ENCODE results near the gene TECPR2.

TECPR2 gene

DNA sequence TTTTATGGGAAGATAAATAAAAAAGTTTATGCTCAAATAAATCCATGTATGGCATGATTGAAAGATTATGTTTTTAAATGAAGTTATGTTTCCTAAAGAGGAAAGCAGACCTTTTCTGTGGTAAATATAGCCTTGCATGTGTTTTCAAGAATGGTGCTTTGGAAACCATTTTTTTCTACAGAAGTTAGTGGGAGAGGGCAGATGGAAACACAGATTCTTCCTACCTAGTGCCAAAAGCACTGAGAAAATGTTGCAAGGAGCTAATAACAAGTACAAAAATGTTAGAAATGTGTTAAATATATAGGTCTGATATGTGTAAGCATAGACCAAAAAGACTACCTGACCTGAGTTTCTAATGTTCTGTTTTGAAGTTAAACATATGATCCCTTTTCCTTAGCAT lies 24.3 kb downstream of the TECPR2 start:
- no peak for DNase-seq

DNA sequence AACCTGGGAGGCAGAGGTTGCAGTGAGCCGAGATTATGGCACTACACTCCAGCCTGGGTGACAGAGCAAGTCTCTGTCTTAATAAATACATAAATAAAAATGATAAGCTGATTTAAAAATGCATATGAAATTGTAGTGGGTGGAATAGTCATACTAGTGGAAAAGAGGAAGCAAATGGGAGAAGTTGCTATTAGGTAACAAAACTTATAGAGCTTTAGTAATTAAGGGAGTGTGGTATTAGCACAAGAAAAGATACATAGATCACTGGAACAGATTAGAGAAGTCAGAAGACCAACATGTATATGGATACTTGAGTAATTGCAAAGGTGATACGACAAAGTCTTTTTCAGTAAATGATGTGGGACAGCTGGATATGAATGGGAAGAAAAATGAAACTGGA lies 26.5 kb downstream of the TECPR2 start:
- DNase-seq: no peak

DNA sequence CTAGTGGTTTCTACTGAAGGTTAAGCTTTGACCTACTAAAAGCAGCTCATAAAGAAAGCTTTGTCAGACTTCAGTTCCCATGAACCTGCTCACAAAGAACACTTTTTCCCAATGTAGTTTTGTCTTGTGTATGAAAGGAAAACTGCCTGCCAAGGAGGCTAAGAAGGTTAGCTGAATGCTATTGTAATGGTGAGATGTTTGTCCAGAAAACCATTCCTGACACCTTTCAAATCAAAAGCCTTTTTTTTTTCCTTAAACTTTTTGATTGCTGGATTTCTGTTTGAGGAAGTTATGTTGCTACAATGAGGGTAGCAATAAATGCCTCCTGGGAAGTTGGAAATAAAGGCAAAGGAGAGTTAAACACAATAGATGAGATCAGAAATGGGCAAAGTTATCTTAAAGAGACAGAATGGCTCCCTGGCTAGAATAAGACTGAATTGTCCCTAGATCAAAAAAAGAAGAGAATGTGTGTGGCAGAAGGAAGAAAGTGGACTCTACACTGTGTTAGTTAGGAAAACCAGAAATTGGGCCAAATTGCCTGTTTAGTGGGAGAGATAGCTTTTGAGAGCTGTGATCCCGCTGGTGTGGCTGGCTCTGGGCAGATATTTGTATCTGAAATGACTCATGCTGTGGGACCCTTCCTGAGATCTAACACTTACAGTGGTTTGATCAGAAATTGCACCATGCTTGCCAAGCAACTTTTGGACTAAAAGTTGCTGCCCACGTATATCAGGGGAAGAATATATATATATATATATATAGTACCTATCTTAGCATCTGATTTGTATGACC lies 27.5 kb downstream of the TECPR2 start:
- DNase-seq: no peak

DNA sequence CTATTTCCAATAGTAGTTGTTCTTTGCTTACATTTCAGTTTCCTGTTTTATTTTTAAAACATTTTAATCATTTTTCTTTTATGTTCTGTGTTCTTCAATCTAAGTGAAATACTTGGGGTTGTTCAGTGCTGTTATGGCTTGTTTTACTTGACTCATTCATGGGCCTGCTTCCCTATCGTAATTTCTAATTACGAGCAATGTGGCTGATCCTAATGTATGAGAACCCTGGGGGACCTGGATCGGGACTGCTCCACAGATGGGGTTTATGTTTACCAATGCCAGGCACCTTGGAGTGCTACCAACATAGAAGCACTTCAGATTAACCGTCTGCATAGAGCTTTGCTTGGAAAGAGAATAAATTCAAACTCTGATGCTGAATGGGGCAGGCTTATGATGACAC lies 29.8 kb downstream of the TECPR2 start:
- no peak for DNase-seq

DNA sequence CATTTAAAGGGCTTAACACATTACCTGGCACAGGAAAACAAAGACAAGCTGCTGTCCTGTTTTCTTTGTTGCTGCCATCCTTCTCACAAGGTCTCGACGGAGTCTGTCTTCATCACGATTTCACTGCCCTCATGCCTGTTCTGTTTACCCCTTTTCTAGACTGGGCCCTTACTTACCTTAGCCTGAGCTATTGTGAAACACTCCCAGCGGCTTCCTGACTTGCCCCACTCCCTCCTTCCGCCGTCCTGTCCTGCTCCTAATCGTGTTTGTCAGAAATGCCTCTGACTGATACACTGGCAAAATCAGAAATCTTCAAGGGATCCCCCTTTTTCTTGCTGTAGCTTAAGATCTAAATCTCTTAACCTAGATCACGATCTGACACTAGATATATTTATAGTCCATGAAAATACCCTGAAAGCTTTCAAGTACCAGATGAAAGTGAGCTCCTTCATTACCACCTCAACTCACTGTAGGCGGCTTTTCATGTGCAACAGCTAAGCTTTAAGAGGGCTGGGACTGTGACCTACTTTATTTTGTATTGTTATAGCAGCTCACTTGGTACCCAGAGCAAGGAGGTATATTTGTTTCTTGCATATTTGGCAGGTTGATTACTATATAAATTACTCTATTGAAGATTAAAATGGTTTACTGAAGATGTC lies 32.1 kb downstream of the TECPR2 start:
- DNase-seq: no peak

DNA sequence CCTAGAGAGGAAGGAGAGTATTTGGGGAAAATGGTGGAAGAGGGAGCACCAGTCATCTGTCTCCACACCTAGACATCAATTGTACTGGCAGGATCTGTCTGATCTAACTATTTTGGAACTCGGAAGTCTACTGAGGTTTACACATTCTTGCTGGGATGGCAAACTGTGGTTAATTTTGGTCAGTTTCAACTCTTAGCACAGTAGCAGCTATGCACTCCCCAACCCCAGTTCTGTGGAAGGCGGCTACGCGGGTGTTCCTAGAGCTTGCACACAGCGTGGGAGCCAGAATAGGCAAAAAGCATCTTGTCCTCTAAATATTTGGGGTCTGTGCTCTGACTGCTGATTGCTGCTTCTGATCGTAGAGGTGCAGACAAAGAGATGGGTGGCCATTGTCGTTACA lies 33.8 kb downstream of the TECPR2 start:
- no peak for DNase-seq

DNA sequence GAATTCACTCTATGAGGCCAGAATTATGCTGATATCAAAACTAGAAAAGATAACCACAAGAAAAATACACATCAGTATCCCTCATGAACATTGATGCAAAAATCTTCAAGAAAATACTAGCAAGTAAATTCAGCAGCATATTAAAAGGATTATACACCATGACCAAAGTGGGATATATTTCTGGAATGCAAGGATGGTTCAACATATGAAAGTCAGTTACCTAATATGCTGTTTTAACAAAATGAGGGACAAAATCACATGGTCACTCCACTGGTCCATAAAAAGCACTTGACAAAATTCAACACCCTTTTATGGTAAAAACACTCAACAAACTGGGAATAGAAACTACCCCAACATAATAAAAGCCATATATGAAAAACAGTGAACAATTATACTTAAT lies 40.3 kb downstream of the TECPR2 start:
- DNase-seq: no peak

DNA sequence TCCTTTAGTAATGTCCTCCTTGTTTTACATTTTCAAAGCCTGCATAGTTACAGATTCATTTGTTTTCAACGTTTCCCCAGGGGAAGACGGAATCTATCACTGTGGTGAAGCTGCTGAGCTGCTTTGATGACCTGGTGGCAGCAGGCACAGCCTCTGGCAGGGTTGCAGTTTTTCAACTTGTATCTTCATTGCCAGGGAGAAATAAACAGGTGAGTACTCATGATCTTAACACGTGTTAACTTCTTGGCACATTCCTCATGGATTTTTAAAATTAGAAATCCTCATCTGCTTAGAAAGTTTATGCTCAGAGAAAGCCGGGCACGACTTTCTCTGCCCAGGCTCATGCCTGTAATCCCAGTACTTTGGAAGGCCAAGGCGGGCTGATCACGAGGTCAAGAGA lies 44.5 kb downstream of the TECPR2 start:
- no peak for DNase-seq

DNA sequence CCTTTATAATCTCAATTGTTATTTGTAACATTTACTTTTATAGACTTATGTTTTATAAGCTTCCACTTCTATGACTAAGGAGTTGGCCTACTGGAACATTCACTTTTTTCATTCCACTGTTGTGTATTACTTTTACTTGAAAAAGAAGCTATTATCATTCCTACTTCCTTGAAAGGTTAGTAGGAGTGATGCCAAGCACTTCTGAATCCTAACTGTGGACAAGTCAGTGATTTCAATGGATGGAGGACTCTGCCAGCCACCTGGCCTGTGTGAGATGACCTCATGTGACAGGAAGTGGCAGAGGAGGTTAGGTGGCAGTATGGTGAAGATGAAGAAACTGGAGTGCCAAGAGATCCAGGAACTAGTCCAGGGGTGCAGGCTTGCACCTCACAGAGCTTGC lies 46.0 kb downstream of the TECPR2 start:
- no peak for DNase-seq

DNA sequence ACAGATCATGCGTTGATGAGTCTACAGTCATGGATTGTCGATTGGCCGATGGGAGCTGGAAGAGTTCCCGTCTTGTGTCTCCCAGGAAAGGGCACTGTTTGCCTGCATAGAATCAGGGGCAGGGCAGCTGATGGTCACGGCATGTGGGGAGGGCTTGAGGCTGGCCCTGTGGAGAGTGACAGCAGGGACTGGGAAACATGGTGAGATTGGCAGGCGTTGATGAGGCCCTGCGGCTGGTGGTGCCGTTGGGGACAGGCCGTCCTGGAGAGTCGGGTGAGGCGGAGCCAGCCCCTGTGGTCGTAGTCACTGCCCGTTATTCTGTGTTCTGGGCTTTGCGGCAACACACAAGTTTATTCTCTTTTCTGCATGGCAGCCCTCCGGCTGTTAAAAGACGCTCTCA lies 52.9 kb downstream of the TECPR2 start:
- DNase-seq: no peak

DNA sequence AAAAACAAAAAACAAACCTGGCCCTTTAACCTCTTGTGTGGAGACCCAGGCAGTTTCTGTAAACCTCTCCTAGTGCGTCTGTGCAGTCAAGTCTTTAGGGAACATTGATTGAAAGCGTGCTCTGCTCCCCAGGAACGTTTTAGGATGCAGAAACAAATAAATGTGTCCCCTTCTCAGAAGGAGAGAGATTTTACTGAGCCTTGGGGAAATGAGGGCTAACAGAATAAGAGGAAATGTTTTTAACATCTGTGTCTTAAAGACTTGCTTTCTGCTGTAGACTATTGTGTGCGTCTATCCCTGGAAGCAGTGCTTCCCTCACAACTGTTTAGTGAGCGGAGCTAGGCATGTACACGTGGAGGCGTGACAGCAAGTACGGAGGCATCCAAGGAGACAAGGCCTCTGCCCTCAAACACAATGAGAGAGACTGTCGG lies 54.3 kb downstream of the TECPR2 start:
- no peak for DNase-seq

DNA sequence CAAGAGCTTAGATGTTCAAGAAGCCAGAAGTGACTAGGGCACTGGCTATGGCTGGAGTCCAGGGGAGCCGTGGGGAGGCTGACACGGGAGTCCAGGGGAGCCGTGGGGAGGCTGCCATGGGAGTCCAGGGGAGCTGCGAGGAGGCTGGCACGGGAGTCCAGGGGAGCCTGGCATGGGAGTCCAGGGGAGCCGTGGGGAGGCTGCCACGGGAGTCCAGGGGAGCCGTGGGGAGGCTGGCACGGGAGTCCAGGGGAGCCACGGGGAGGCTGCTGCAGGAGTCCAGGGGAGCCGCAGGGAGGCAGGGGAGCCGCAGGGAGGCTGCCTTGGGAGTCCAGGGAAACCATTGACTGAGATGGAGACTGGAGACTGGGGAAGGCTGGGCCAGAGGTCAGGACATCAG lies 54.9 kb downstream of the TECPR2 start:
- DNase-seq: no peak

DNA sequence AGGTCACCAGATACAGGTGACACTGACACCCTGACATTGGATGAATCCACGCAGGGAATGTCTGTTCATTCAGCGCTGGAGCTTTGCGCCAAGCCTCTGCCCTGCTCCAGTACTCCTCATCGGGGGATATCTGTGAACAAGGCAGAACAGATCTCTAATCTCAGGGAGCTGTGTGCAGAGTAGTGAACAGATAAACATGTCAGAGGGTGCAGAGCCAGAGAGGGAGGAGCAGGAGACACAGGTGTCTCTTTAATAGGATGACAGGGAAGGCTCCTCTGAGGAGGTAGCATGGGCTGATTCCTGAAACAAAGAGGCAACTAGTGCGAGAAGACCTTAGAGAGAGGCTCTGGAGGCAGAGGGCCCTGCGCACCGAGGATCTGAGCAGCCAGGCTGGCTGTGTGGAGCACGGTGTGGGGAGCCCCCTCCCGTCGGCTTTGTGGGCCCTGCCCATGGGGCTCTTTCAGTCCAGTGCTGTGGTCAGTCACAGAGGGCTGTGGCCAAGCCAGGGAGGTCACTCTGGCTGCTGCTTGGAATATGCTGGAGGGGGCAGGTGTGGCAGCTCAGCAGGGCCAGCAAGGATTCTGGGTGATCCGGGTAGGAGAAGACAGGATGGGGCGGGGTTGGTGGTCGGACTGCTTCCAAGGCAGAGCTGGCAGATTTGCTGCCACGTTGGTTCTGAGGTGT lies 55.6 kb downstream of the TECPR2 start:
- DNase-seq: no peak

DNA sequence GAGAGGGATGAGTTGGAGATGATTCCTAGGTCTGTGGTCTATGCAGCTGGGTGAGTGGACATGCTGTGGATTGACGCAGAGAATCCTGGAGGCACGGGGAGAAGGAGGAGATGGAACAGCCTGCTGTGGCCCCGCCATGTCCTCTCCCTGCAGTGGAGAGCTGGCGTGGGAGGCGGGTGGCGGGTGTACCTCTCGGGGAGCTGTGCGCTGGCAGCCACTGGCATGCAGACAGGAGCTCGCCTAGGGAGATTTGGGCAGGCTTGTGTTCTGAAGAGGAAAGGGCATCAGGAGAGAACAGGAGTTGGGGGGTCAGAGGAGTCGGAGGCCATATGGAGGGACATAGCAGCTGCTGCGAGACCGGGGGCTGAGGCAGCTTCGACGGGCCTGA lies 56.1 kb downstream of the TECPR2 start:
- DNase-seq: no peak

DNA sequence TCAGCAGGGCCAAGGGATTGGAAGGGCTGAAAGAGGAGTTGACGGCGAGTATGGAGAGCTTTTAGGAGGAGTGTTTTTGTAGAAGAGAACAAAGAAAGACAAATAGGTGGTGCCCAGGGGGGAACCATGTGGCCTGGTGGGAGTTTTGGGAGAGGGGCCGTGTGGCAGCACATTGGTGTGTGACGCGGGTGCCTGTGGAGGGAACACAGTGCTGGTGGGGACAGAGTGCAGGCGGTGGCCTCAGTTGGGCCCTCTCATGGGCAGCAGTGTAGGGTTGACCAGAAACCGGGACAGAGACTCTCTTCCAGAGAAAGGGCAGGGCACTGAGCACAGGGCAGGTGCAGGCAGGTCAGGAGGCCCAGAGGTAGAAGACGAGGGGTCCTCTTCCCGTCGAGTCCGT lies 56.5 kb downstream of the TECPR2 start:
- no peak for DNase-seq

DNA sequence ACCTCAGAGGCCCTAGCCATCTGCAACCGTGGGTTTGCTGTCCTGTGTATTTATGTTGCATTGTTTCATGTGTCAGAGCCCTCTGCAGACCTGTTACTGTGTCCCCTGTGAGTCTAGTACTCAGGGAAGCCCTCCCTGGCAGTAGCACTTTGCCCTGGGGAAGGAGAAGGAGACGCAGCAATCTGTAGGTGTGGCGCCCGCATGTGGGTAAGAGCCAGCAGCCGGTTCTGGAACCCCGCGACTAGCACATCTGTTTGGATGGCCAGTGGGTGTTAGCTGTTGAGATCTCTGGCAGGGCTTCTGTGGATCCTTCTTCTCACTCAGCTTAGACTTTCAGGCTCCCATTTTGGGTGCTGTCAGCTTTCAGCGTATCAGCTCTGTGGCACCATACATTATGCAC lies 57.0 kb downstream of the TECPR2 start:
- no peak for DNase-seq

DNA sequence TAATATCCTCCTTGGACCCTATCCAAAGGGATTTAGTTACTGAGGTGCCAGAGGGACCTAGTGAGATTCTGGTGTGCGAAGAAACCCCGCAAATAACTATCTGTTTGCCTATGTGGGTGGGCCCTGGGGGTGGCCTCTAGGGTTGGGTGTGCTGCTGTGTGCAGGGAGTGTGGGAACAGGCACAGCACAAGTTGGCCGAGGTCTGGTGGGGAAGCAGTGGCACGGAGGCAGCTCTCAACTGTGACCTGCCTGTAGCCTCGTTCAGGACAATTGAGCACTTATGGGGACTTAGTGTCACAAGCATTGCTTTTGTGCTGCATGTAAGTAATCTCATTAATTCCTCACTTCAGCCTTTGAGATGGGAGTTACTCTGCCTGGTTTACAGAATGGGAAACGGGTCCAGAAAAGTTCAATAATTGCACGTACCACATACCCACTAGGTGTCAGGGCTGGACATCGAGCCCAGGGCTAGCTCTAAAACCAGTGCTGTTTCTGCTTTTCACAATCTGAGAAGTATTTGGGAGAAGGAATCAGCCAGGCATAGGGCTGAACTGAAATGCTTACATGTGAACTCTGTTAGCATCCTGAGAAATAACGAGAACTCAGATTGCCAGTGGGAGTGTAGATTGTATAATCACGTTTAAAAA lies 58.8 kb downstream of the TECPR2 start:
- DNase-seq: no peak

DNA sequence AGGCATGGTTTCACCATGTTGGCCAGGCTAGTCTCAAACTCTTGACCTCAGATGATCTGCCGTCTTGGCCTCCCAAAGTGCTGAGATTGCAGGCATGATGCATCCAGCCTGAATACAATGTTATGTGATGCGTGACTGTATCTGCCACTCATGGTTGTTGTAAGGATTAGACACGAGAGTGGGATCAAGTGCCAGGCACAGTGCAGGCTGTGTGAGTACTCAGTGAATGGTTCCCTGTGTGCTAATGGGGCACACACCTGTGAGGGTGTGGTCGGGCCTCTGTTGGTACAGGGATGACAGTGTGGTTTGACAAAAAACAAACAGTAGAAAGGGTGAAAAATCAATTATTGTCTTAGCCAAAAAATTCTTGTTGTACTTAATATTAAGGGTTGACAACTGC lies 61.8 kb downstream of the TECPR2 start:
- DNase-seq: no peak

DNA sequence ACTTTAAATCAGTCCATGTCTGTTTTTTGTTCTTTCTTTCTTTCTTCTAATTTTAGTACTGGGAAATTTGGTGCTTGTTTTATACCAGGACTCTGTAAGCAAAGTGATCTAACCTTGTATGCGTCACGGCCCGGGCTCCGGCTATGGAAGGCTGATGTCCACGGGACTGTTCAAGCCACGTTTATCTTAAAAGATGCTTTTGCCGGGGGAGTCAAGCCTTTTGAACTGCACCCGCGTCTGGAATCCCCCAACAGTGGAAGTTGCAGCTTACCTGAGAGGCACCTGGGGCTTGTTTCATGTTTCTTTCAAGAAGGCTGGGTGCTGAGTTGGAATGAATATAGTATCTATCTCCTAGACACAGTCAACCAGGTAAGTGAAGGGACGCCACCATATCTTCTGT lies 62.2 kb downstream of the TECPR2 start:
- no peak for DNase-seq

DNA sequence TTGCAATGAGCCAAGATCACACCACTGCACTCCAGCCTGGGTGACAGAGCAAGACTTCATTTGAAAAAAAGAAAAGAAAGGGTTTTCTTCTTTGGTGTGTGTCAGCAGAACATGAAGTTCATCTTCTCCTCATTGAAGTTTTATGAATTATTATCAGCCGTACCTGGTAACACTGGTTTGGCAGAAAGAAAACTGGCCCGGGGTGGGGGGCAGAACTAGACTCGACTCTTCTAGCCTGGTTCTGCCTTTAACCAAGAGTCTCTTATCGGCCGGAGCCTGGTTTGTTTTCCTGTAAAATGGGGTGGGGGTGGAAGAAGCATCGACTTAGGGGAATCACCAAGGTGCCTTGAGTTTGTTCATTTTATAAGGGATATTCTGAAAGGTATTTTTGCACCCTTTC lies 64.1 kb downstream of the TECPR2 start:
- no peak for DNase-seq

DNA sequence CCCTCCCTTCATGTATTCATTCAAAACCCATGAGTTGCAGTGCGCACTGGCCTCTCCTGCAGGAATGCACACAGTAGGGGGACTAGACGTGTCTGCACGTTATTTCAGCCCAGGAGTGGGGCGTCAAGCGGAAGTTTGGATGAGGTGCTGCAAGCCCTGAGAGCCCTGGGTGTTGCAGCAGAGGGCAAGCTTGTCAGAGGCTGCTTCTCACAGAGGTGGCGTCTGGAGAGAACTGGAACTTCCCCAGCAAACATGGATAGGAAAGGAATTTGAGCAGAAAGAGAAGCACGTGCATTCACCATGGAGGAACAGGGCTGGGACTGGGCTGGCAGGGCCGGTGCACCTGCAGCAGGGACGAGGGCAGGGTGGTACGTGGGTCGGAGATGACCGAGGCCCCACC lies 64.9 kb downstream of the TECPR2 start:
- DNase-seq: no peak

DNA sequence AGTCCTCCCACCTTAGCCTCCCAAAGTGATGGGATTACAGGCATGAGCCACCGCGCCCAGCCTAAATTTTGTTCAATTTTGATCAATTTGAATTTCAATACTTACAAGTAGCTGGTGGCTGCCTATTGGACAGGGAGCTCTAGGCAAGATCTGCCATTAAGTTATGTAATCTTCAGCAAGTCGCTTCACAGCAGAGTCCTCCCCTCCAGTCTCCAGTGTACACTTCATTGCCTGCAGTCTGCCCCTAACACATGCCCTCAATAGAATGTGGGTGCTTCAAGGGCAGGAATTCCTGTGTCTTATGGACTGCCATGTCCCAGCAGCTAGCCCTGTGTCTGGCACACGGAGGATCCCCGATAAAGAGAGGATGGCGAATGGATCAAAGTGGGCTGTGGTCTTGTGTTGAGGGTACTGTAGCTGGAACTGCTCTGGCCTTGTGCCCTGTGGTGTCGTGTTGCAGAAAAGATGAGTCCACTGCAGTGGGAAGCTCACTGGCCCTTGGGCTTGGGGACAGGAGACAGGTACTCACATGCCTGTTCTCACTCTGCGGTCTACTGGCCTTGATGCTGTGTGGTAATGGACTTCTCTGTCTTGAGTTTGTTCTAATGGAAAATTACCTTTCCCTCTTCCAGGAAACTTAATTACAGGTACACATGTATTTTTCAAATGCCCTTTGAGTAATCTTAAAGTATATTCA lies 67.6 kb downstream of the TECPR2 start:
- no peak for DNase-seq

DNA sequence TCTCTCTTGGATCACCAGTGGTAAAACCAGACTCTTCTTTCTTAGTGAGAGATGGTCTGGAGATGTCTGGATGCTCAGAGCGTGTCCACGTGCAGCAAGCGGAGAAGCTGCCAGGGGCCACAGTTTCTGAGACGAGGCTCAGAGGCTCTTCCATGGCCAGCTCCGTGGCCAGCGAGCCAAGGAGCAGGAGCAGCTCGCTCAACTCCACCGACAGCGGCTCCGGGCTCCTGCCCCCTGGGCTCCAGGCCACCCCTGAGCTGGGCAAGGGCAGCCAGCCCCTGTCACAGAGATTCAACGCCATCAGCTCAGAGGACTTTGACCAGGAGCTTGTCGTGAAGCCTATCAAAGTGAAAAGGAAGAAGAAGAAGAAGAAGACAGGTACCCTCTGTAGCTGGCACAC lies 69.0 kb downstream of the TECPR2 start:
- DNase-seq: no peak
